NCI-H510A treated with DMSO at 0.1 percent for 48 hours (cell line): ENCODE data around the gene NPR3.

Experiments
- DNase-seq: peaks from one replicate; lab custom pipeline; 2025; lab: John Stamatoyannopoulos, UW

NPR3 gene, protein sequence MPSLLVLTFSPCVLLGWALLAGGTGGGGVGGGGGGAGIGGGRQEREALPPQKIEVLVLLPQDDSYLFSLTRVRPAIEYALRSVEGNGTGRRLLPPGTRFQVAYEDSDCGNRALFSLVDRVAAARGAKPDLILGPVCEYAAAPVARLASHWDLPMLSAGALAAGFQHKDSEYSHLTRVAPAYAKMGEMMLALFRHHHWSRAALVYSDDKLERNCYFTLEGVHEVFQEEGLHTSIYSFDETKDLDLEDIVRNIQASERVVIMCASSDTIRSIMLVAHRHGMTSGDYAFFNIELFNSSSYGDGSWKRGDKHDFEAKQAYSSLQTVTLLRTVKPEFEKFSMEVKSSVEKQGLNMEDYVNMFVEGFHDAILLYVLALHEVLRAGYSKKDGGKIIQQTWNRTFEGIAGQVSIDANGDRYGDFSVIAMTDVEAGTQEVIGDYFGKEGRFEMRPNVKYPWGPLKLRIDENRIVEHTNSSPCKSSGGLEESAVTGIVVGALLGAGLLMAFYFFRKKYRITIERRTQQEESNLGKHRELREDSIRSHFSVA

GRCh38 chr5:32710550-32711361 lies at the start of gene NPR3:
NPR3 (plus strand) TSS chr5:32711321; CDS start chr5:32711777, 456 bp downstream.
- DNase-seq = no peak

GRCh38 chr5:32664523-32664922 lies 46.6 kb upstream of the NPR3 start:
- no peak for DNase-seq

DNA sequence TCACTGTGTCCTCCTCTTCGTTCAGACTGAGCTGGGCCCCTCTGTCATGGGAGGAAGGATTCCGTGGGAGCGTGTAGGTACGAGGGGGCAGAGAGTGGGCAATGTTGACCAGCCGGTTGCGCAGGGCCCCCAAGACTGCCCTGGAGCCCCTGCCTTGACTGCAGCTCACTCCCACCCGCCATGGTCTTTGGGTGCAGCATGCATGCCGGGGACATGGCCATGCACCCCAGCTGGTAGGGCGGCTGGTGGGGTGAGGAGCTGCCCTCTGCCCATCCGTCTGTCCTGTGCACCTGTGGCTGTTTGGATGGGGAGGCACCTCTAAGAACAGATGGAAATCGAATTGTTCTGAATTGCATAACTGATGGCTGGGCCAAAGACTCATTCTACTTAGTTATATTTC lies 42.6 kb upstream of the NPR3 start:
- DNase-seq = no peak

DNA sequence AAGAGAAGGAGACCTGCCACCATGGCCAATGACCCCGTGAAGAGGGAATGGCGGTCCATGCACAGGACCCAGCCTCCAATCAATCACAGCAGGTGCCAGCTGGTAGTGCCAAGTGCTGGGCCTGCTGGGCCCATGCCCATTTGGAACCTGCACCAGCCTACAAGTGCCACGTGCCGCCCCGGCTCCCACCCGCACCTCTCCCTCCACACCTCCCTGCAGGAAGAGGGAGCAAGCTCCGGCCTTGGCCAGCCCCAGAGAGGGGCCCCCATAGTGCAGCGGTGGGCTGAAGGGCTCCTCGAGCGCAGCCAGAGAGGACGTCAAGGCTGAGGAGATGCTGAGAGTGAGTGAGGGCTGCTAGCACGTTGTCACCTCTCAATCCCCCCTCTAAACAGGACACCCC lies 37.8 kb upstream of the NPR3 start:
- DNase-seq = no peak

- DNase-seq = no peak
Observed at GRCh38 chr5:32677023-32677422, 34.1 kb upstream of the NPR3 start.

GRCh38 chr5:32678472-32678871 lies 32.6 kb upstream of the NPR3 start:
- no peak for DNase-seq

DNA sequence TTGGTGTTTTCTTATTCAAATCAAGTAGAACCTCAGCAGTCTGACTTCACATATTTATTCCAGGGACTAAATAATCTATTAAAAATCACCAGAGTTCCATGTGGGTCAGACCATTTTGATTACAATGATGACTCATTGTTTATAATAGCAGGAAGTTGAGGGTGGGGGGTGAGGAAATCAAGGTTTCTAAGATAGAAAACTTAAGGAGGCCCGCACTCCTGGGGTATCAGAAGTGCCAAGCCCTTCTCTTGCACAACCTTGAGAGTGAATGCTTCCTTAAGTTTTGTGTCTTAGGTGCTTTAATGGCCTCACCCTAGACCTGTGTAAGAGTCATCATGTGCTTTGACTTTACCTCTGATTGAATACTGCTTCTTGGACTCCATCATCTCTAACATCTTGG lies 31.9 kb upstream of the NPR3 start:
- no peak for DNase-seq

- DNase-seq = no peak
Observed at GRCh38 chr5:32680183-32680582, 30.9 kb upstream of the NPR3 start.

DNA sequence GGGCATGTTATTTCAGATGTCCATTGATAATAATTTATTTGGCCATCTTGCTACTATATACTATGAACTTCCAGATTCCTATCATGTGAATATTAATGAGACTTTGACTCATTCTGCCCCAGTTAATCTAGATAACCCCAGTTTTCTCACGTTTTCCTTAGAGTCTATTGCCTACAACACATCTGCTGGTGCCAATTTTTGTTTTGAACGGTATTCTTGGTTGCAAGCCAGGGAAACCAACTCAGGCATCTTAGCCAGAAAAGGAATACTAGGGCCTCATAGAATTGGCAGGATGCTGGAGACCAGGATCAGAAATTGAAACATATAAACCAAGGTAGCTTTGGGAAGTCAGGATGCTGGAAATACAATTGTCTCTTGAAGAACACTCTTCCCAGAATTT lies 28.0 kb upstream of the NPR3 start:
- no peak for DNase-seq

DNA sequence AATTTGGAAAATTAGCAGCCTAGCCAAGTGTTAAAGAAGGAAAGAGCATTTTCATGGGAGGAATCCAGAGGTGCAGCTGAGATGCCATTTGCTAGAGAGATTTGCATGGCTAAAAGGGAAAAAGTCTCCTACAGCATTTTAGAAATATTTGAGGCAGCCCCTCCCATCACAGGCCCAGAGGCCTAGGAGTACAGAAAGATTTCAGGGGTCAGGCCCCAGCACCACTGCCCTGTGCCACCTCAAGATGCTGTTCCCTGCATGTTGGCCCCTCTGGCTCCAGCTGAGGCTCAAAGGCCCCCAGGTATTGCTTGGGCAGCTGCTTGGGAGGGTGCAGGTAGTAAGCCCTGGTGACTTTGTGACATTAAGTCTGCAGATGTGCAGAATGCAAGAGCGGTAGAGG lies 26.9 kb upstream of the NPR3 start:
- no peak for DNase-seq

DNA sequence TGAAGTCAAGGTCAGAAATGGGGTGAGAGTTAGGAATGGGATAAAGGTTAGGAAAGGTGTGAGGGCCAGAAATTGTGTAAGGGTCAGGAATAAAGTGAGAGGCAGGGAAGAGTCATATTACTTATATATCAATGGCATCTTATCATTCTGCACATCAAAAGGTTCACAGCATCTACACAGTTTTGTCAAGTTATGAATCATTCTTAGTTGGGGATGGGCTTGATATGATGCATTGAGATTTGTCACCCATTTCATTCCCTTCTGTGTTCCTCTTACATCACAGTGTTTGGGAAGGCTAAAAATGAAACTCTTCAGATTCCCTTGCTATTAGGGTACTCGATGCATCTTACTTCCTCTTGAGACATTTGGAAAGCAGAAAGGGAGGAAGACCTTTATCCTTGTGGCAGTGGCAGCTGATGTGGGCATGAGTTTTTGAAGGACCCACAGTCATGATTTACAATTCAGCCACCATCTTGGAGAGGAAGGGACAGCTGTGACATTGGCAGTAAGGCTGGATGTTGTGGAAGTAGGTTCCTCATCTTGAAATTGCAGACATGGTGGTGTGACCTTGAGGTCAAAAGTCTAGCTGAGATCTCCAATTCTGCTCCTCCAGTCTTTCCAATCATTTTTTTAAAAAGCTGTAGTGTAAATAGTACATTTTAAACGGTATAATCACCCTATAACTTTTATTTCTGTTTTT lies 24.2 kb upstream of the NPR3 start:
- DNase-seq = no peak

DNA sequence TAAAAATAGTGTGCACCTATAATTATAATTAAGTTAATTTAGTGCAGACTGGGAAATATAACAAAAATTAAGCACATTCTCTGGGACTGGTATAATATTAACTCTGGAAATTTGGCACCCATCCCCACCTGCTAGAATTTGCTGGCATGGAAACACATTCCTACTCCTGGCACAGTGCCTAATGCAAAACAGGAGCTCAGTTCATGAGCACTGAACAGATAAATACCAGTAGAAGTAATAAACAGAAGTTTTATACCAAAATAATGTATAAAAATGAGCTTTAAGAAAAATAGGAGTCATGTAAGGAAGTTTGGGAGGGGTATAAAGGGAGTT lies 23.7 kb upstream of the NPR3 start:
- no peak for DNase-seq

- no peak for DNase-seq
Observed at GRCh38 chr5:32690153-32690552, 21.0 kb upstream of the NPR3 start.

DNA sequence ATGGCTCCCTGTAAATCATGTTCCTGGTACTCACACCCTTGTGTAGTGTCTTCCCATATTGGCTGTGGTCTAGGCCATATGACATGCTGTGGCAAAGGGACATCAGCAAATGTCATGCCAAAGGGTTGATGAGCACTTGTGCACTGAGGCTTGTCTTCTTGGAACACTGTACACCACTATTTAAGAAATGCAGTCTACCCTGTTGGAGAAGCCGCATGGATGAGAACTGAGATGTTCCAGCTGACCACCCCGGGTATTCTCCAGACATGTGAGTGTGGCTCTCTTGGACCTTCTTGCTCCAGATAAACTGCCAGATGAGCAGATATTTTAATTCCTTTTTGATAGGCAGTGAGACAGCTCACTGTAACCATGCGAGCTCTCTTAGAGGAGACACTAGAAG lies 20.5 kb upstream of the NPR3 start:
- DNase-seq = no peak

DNA sequence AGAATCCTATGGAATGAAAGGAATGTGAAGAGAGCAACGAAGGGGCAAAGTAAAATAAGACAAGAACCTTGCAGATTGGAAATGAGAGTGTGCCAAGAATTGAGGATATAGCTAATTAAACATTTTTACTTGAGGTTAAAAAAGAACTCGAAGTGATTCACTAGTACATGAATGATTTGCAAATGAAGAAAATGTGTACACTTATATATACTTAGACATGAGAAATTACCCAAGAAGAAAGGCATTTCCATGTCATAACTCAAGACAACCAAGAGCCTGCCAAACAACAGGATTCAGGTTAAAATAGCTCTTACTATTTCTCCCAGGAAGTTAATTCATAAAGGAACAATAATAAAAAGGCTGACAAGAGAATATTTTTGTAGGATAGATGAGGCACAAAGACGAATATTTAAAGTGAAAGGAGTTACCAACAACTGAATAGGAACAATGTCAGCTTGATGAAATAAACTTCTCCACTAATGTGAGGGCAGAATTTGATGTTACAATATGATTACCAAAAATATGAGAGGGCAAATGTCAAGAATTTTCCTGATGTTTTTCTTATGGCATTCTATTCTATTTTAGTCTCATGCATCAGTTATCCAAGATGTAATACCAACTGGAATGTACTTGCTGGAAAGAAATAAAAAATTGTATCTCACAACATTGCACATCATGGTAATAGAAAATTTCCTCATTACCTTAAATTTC lies 18.9 kb upstream of the NPR3 start:
- no peak for DNase-seq

- no peak for DNase-seq
Observed at GRCh38 chr5:32703957-32704356, 7.2 kb upstream of the NPR3 start.

DNA sequence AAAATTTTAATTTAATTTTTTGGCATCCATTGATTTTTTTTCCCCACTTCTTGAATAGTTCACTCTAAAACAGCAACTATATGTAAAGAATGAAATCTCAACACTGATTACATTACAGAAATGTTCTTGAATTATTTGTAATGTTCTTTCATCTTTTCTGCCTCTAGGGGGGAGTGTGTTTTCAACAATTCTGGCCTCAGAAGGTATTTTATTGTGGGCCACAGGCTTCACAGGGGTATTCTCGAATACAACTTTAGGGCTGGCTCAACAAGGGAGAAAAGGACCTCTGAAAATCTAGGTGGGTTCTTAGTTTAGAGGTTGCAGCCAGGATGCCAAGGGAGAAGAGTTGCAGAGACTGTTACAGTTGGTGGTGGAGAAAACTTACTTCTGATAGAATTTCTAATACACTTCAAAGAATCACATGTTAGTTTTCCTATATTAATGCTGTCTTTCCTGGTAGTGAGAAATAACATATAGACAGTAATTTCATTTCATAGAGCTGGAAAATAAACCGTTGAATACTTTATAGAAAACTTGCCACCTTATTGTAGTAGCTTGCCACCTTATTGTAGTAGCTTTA lies 3.6 kb upstream of the NPR3 start:
- no peak for DNase-seq

DNA sequence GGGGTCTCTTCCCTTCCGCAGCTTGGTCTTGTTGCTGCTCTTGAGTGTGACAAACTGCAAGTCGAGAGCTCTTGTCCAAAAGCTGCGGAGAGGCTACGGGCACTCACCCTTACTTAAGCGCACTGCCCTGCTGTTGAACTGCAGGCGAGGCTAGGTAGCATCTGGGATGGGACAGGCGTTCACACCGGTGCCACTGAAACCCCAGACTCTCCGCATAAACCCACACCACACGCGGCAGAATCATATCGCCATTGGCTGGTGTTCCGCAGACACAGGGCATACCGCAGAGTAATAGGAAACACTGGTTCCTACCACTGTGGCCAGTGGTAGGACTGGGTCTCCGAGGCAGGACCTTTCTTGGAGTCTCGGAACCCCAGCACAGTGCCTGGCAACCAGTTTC lies 2.2 kb upstream of the NPR3 start:
- no peak for DNase-seq

DNA sequence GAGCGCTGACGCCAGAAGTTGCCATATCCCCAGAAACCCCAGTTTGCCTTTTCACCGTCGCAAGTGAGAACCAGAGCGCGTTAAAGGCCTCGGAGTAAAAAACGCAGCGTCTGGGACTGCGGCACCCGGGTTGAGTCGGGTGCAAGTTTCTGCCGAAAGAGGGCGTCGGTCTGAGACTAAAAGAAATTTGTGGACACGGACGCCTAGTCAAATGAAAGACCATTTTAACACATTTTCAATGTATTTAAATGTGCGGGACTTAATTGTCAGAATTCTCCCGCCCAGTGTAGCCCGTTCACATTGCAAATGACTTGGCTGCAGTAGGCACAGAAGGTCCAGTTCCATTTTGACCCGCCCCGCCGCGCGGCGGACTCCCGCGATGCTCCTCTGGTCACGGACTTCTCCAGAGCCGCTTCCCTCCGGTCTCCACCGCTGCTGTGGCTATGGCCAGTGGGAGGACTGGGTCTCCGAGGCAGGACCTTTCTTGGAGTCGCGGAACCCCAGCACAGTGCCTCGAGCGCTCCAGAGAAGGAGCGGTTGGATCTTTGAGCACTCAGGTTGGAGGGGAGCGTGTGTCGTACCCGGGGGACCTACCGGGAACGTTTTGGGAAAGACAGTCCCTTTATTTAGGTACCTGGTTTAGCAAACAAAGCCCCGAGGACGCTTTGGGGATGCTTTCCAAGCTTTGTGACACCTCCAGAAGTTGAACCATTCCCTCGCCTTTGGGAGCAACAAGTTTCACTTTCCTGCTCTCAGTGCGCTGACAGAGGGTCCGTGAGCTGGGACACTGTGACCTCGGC lies 1.2 kb upstream of the NPR3 start:
- DNase-seq = peak; percentile 62

DNA sequence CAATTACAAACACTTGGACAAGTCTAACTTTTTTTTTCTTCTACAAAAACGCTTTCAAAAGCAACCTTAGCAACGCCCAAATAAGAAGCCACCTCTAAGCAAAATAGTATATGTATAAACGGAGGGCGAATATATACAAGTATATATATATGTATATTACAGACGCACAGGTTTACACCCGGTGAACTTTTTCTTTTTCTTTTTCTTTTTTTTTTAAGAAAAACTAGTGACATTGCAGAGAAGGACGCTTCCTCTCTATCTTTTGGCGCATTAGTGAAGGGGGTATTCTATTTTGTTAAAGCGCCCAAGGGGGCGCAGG lies 200 bp downstream of the NPR3 start:
- no peak for DNase-seq
